ENCODE results near the gene SCGB2A2. TPM values are rescaled to one million over a fixed set of nuclear protein-coding genes. Genes with fewer than 3 reads are reported as not detected.

Gene SCGB2A2
- not detected for total RNA-seq
- polyA plus RNA-seq: not detected

DNA sequence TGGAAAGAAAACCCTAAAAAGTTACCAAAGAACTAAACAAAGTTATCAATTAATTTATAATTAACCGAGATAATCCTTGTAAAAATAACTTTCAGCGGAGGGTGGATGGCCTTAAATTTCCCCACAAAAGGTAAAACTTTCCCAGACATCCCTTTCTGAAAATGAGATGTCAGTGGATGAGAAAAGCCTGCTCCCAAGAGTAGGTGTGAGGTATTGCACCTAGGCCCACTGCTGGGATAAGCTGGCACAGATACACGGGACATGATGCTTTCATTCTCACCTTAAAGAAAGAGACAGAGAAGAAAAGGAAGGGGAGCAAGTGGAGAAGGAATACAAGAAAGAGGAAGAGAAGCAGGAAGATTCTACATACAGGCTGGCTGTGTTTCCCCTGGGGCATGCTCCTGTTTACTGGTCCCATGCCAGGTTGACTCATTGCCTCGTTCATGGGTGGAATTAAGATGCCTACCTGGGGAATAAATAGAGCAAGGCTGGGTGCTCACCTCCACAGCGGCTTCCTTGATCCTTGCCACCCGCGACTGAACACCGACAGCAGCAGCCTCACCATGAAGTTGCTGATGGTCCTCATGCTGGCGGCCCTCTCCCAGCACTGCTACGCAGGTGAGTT is at the start of gene SCGB2A2:
SCGB2A2 (plus strand) TSS at position 505 of the 625 bp plus-strand sequence; CDS start at position 564, 59 bp downstream.
- ATAC-seq (ENCODE audit: low read depth in 2 of 2): no peak
- no peak within 1 kb of the TSS for H3K4me3 Mint-ChIP-seq

DNA sequence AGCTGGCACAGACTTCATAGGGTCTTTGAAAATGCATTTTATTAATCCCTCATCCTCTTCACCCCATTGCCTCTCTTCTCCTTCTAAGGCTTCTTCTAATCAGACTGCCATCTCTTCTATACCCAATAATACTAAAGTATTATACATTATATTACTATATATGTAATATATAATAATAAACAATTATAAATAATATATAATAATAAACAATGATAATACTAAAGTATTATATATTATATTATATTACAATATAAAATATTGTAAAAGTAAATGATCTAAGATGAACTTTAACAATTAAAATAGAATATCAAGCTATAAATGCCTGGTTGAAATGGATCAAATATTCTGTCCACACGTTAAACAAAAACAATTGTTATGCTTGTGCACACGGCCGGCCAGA is 48.5 kb upstream of the SCGB2A2 start:
- peaks cover 28% of the 10 kb centered on the region for H3K27me3 Mint-ChIP-seq
- no peaks in the 10 kb centered on the region for H3K4me1 ChIP-seq (ENCODE audit: control insufficient read depth, insufficient read depth, low read length, poor library complexity, severe bottlenecking)
- H3K27ac ChIP-seq (ENCODE audit: insufficient read depth, low read length, poor library complexity, severe bottlenecking): no peak overlapping the region
- no peaks in the 10 kb centered on the region for H3K4me1 Mint-ChIP-seq
- DNase-seq (no peak), ATAC-seq (ENCODE audit: low read depth in 2 of 2) (no peak)
- no peak overlapping the region for H3K27ac Mint-ChIP-seq
- no peak overlapping the region for H3K4me3 Mint-ChIP-seq
- H3K9me3 Mint-ChIP-seq: peaks cover 0 to 44% (median 14%) of the 10 kb centered on the region in 7 donors
- peaks cover 29% of the 10 kb centered on the region in 2 experiments for H3K9me3 ChIP-seq (ENCODE audit: control insufficient read depth in 2 of 2, low read length in 2 of 2)
- H3K36me3 ChIP-seq (ENCODE audit: control insufficient read depth, insufficient read depth, low read length): no peaks in the 10 kb centered on the region
- H3K4me3 ChIP-seq (ENCODE audit: low read depth, low read length): no peak overlapping the region
- H3K36me3 Mint-ChIP-seq: no peaks in the 10 kb centered on the region
- no peaks in the 10 kb centered on the region for H3K27me3 ChIP-seq (ENCODE audit: control insufficient read depth, insufficient read depth, low read length)

More for the DNA sequence above, at the start of gene SCGB2A2:
- no peaks in the 10 kb centered on the region for H3K4me1 ChIP-seq (ENCODE audit: control insufficient read depth, insufficient read depth, low read length, poor library complexity, severe bottlenecking)
- H3K27ac Mint-ChIP-seq: no peak within 1 kb of the TSS
- H3K27me3 Mint-ChIP-seq: peaks cover 30% of the 10 kb centered on the region
- H3K27ac ChIP-seq (ENCODE audit: insufficient read depth, low read length, poor library complexity, severe bottlenecking): no peak within 1 kb of the TSS
- no peak within 1 kb of the TSS for H3K4me3 ChIP-seq (ENCODE audit: low read depth, low read length)
- H3K36me3 Mint-ChIP-seq: no peaks in the 10 kb centered on the region
- H3K4me1 Mint-ChIP-seq: no peaks in the 10 kb centered on the region
- no peaks in the 10 kb centered on the region for H3K9me3 ChIP-seq (ENCODE audit: control insufficient read depth in 2 of 2, low read length in 2 of 2)
- peaks cover 0 to 4% (median 0%) of the 10 kb centered on the region in 7 donors for H3K9me3 Mint-ChIP-seq
- no peaks in the 10 kb centered on the region for H3K36me3 ChIP-seq (ENCODE audit: control insufficient read depth, insufficient read depth, low read length)
- DNase-seq: no peak
- peaks cover 1% of the 10 kb centered on the region for H3K27me3 ChIP-seq (ENCODE audit: control insufficient read depth, insufficient read depth, low read length)

DNA sequence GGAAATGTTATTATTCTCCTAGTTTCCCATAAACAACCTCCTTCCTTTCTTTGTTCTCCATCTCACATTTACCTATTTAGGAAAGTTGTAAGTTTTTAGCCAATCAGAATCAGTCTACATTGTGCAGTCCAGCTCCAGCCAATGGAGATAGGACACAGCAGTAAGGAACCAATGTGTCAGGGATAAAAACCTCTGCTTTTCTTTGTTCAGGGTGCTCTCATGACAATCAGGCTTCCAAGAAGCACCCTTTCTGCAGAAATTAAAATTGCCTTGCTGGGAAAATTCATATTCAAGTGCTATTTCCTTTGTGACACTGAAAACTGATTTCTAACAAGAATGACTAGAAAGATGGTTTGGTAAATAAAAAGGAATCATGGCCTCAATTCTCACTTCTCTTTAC is 46.9 kb upstream of the SCGB2A2 start:
- no peak for ATAC-seq (ENCODE audit: low read depth in 2 of 2)
- Mint-ChIP-seq H3K4me3 (no peak overlapping the region), H3K9me3 (peaks cover 0 to 44% (median 14%) of the 10 kb centered on the region in 7 donors), H3K27me3 (peaks cover 14% of the 10 kb centered on the region), H3K4me1 (no peaks in the 10 kb centered on the region), H3K27ac (no peak overlapping the region), H3K36me3 (no peaks in the 10 kb centered on the region)
- Histone ChIP-seq H3K36me3 (ENCODE audit: control insufficient read depth, insufficient read depth, low read length) (no peaks in the 10 kb centered on the region), H3K27ac (ENCODE audit: insufficient read depth, low read length, poor library complexity, severe bottlenecking) (no peak overlapping the region), H3K9me3 (ENCODE audit: control insufficient read depth in 2 of 2, low read length in 2 of 2) (peaks cover 29% of the 10 kb centered on the region in 2 experiments), H3K4me1 (ENCODE audit: control insufficient read depth, insufficient read depth, low read length, poor library complexity, severe bottlenecking) (no peaks in the 10 kb centered on the region), H3K27me3 (ENCODE audit: control insufficient read depth, insufficient read depth, low read length) (peaks cover 4% of the 10 kb centered on the region), H3K4me3 (ENCODE audit: low read depth, low read length) (no peak overlapping the region)
- no peak for DNase-seq

DNA sequence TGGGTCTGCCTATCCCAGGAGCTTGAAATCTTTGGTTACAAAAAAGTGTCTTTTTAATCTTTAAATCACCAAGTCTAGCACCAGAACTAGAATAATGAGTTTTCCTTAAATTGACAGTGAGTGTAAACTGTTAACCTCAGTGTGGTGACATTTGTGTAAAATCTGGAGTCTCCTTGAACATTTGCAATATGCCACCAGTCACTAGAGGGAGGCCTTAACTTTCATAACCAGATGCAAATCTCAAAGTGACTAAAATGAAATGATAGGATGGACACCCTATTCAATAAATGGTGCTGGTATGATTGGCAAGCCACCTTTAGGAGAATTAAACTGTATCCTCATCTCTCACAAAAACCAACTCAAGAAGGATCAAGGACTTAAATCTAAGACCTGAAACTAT is 36.2 kb upstream of the SCGB2A2 start:
- Mint-ChIP-seq H3K4me3 (no peak overlapping the region), H3K27ac (no peak overlapping the region), H3K4me1 (no peaks in the 10 kb centered on the region), H3K27me3 (peaks cover 14% of the 10 kb centered on the region), H3K36me3 (no peaks in the 10 kb centered on the region), H3K9me3 (peaks cover 0 to 2% (median 0%) of the 10 kb centered on the region in 7 donors)
- no peak overlapping the region for H3K4me3 ChIP-seq (ENCODE audit: low read depth, low read length)
- no peaks in the 10 kb centered on the region for H3K9me3 ChIP-seq (ENCODE audit: control insufficient read depth in 2 of 2, low read length in 2 of 2)
- DNase-seq (peak in 1 of 3 donors; percentile 12), ATAC-seq (ENCODE audit: low read depth in 2 of 2) (no peak)
- no peaks in the 10 kb centered on the region for H3K36me3 ChIP-seq (ENCODE audit: control insufficient read depth, insufficient read depth, low read length)
- H3K27ac ChIP-seq (ENCODE audit: insufficient read depth, low read length, poor library complexity, severe bottlenecking): no peak overlapping the region
- peaks cover 12% of the 10 kb centered on the region for H3K27me3 ChIP-seq (ENCODE audit: control insufficient read depth, insufficient read depth, low read length)
- H3K4me1 ChIP-seq (ENCODE audit: control insufficient read depth, insufficient read depth, low read length, poor library complexity, severe bottlenecking): no peaks in the 10 kb centered on the region

DNA sequence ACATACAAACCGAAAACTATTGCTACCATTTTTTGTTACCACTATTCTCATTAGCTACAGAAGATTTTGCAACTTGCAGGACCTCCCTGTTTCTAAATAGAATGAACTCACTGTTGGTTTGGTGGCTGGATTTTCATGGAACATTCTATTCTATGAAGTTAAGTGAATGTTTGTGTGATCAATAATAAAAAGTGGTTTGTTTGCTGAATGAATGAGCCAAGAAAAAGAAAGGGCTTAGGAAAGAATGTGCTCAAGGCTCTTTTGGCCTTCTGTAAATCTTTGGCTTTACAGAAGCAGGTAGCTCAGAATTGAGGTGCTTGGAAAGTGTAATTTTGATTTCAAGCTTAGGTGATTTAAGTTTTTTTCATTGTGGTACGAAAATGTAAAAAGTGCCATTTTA is 33.8 kb upstream of the SCGB2A2 start:
- H3K4me3 ChIP-seq (ENCODE audit: low read depth, low read length): no peak overlapping the region
- Mint-ChIP-seq H3K36me3 (no peaks in the 10 kb centered on the region), H3K4me3 (no peak overlapping the region), H3K4me1 (no peaks in the 10 kb centered on the region), H3K9me3 (peaks cover 0 to 1% (median 0%) of the 10 kb centered on the region in 7 donors), H3K27ac (no peak overlapping the region), H3K27me3 (peaks cover 18% of the 10 kb centered on the region)
- DNase-seq (no peak), ATAC-seq (ENCODE audit: low read depth in 2 of 2) (no peak)
- no peak overlapping the region for H3K27ac ChIP-seq (ENCODE audit: insufficient read depth, low read length, poor library complexity, severe bottlenecking)
- H3K36me3 ChIP-seq (ENCODE audit: control insufficient read depth, insufficient read depth, low read length): no peaks in the 10 kb centered on the region
- peaks cover 12% of the 10 kb centered on the region for H3K27me3 ChIP-seq (ENCODE audit: control insufficient read depth, insufficient read depth, low read length)
- no peaks in the 10 kb centered on the region for H3K9me3 ChIP-seq (ENCODE audit: control insufficient read depth in 2 of 2, low read length in 2 of 2)
- no peaks in the 10 kb centered on the region for H3K4me1 ChIP-seq (ENCODE audit: control insufficient read depth, insufficient read depth, low read length, poor library complexity, severe bottlenecking)

DNA sequence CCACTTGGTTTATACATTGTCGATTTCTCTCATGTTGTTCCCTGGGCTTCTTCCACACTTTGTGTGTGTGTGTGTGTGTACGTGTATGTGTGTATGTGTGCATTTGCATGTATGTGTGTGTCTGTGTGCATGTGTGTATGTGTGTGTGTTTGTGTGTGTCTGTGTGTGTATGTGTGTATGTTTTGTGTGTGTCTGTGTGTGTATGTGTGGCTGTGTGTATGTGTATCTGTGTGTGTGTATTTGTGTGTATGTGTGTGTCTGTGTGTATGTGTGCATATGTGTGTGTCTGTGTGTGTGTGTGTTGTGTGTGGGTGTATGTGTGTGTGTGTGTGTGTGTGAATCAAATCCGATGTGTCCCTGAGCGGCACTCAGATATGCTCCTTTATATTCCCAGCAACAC is 32.5 kb upstream of the SCGB2A2 start:
- no peaks in the 10 kb centered on the region for H3K4me1 Mint-ChIP-seq
- ATAC-seq (ENCODE audit: low read depth in 2 of 2): no peak
- no peak overlapping the region for H3K4me3 Mint-ChIP-seq
- Histone ChIP-seq H3K36me3 (ENCODE audit: control insufficient read depth, insufficient read depth, low read length) (no peaks in the 10 kb centered on the region), H3K27ac (ENCODE audit: insufficient read depth, low read length, poor library complexity, severe bottlenecking) (no peak overlapping the region), H3K4me1 (ENCODE audit: control insufficient read depth, insufficient read depth, low read length, poor library complexity, severe bottlenecking) (no peaks in the 10 kb centered on the region), H3K9me3 (ENCODE audit: control insufficient read depth in 2 of 2, low read length in 2 of 2) (no peaks in the 10 kb centered on the region), H3K4me3 (ENCODE audit: low read depth, low read length) (no peak overlapping the region), H3K27me3 (ENCODE audit: control insufficient read depth, insufficient read depth, low read length) (peaks cover 12% of the 10 kb centered on the region)
- H3K9me3 Mint-ChIP-seq: no peaks in the 10 kb centered on the region
- H3K27ac Mint-ChIP-seq: no peak overlapping the region
- no peaks in the 10 kb centered on the region for H3K36me3 Mint-ChIP-seq
- H3K27me3 Mint-ChIP-seq: peaks cover 18% of the 10 kb centered on the region
- DNase-seq: no peak

DNA sequence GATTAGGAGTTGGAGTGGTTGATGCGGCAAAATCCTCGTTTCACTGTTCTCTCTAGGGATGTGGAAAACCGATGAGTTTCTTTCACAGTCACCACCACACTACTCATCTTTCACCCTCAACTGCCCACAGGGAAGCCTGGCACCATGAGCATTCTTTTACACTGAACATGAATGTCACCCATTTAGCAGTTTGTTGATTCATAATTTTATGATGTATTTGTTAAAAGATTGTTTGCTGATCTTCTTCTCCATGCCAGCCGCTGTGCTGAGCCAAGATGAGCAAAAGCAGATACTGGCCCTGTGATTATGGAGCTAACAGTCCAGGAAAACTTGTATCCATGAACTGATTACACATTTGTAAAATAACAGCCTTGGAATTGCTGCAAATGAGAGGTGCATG is 31.8 kb upstream of the SCGB2A2 start:
- Mint-ChIP-seq H3K9me3 (no peaks in the 10 kb centered on the region), H3K27ac (no peak overlapping the region), H3K27me3 (peaks cover 23% of the 10 kb centered on the region), H3K4me1 (no peaks in the 10 kb centered on the region), H3K36me3 (no peaks in the 10 kb centered on the region), H3K4me3 (no peak overlapping the region)
- Histone ChIP-seq H3K27me3 (ENCODE audit: control insufficient read depth, insufficient read depth, low read length) (peaks cover 12% of the 10 kb centered on the region), H3K27ac (ENCODE audit: insufficient read depth, low read length, poor library complexity, severe bottlenecking) (no peak overlapping the region), H3K9me3 (ENCODE audit: control insufficient read depth in 2 of 2, low read length in 2 of 2) (no peaks in the 10 kb centered on the region), H3K4me1 (ENCODE audit: control insufficient read depth, insufficient read depth, low read length, poor library complexity, severe bottlenecking) (no peaks in the 10 kb centered on the region), H3K36me3 (ENCODE audit: control insufficient read depth, insufficient read depth, low read length) (no peaks in the 10 kb centered on the region), H3K4me3 (ENCODE audit: low read depth, low read length) (no peak overlapping the region)
- no peak for DNase-seq
- ATAC-seq (ENCODE audit: low read depth in 2 of 2): no peak

DNA sequence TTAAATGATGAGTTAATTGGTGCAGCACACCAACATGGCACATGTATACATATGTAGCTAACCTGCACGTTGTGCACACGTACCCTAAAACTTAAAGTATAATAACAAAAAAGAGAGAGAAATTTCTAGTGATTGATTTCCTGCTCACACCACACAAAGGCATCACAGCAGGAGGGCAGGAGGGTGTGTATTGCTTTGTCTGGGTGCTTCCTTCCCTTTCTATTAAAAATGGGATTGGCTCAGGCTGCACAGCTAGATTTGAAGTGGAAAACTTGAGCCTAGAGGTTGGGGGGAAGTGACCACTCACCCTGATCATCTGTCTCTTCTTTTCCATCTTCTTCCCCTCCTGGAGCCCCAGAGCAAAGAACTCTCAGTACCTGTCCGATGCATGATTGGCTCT is 28.9 kb upstream of the SCGB2A2 start:
- peaks cover 17% of the 10 kb centered on the region for H3K27me3 Mint-ChIP-seq

More for the DNA sequence above, 28.9 kb upstream of the SCGB2A2 start:
- H3K4me3 Mint-ChIP-seq: no peak overlapping the region
- DNase-seq (no peak), ATAC-seq (ENCODE audit: low read depth in 2 of 2) (no peak)
- no peaks in the 10 kb centered on the region for H3K36me3 Mint-ChIP-seq
- no peak overlapping the region for H3K27ac Mint-ChIP-seq
- no peaks in the 10 kb centered on the region for H3K36me3 ChIP-seq (ENCODE audit: control insufficient read depth, insufficient read depth, low read length)
- H3K9me3 ChIP-seq (ENCODE audit: control insufficient read depth in 2 of 2, low read length in 2 of 2): no peaks in the 10 kb centered on the region
- H3K4me1 Mint-ChIP-seq: no peaks in the 10 kb centered on the region
- H3K27ac ChIP-seq (ENCODE audit: insufficient read depth, low read length, poor library complexity, severe bottlenecking): no peak overlapping the region
- H3K27me3 ChIP-seq (ENCODE audit: control insufficient read depth, insufficient read depth, low read length): peaks cover 6% of the 10 kb centered on the region
- no peaks in the 10 kb centered on the region for H3K4me1 ChIP-seq (ENCODE audit: control insufficient read depth, insufficient read depth, low read length, poor library complexity, severe bottlenecking)
- H3K4me3 ChIP-seq (ENCODE audit: low read depth, low read length): no peak overlapping the region
- no peaks in the 10 kb centered on the region for H3K9me3 Mint-ChIP-seq
